SH-SY5Y (cell line): ENCODE data around the gene STRBP.

Experiments used
- GATA2 ChIP-seq: IDR thresholded peaks from 2 replicates; pipeline ENCODE4 v1.6.1; 2011; ENCODE audit warnings: mild to moderate bottlenecking, low read depth, low read length
- GATA3 ChIP-seq: IDR thresholded peaks from 2 replicates; pipeline ENCODE4 v1.6.1; 2011; ENCODE audit warnings: low read depth, mild to moderate bottlenecking, low read length, moderate library complexity

DNA sequence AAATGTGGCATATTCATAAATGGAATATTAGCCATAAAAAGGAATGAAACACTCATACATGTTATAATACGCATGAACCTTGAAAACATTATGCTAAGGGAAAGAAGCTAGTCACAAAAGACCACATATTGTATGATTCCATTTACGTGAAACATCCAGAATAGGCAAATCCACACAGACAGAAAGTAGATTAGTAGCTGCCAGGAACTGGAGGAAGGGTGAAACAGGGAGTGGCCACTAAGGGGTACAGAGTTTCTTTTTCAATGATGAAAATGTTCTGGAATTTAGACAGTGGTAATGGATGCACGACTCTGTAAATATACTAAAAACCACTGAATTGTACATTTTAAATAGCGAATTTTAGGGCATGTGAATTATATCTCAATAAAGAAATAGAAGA is 39.4 kb downstream of the STRBP start:
- TF ChIP-seq GATA2 (no peak), GATA3 (no peak)
